Fibroblast of the conjunctiva (primary cell): ENCODE results near the gene SLC25A42.

Experiments used
- DNase-seq: peaks from one replicate; pipeline ENCODE4 v3.0.0-alpha.2; 2010; ENCODE audit warnings: low read depth

SLC25A42 gene

DNA sequence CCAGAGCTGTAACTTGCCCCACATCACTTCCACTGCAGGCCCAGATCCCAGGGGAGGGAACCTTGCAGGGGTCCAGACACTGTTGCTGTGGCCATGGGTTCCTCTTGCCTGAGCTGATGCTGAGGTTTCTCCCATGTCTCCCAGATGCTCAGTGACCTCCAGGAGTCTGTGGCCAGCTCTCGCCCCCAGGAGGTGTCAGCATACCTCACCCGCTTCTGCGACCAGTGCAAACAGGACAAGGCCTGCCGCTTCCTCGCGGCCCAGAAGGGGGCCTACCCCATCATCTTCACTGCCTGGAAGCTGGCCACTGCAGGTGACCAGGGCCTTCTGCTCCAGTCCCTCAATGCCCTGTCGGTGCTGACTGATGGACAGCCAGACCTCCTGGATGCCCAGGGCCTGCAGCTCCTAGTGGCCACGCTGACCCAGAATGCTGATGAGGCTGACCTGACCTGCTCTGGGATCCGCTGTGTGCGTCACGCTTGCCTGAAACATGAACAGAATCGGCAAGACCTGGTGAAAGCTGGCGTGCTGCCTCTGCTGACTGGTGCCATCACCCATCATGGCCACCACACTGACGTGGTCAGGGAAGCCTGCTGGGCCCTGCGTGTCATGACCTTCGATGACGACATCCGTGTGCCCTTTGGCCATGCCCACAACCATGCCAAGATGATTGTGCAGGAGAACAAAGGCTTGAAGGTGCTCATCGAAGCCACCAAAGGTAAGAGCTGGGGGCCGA is 12.1 kb upstream of the SLC25A42 start:
- no peak for DNase-seq

DNA sequence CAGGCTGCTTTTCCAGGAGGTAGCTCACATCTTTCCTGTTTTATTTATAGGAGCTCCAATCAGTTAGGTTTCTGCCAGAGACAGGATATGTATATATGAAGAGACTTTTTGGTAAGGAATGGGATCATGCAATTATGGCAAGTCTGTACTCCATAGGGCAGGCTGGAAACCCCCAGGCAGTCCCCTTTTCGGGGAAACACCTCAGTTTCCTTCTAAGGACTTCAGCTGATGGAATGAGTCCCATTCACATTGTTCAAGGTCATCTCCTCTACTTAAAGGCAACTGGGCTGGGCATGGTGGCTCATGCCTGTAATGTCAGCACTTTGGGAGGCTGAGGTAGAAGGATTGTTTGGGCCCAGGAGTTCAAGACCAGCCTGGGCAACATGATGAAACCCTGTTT is 10.9 kb upstream of the SLC25A42 start:
- DNase-seq: no peak

DNA sequence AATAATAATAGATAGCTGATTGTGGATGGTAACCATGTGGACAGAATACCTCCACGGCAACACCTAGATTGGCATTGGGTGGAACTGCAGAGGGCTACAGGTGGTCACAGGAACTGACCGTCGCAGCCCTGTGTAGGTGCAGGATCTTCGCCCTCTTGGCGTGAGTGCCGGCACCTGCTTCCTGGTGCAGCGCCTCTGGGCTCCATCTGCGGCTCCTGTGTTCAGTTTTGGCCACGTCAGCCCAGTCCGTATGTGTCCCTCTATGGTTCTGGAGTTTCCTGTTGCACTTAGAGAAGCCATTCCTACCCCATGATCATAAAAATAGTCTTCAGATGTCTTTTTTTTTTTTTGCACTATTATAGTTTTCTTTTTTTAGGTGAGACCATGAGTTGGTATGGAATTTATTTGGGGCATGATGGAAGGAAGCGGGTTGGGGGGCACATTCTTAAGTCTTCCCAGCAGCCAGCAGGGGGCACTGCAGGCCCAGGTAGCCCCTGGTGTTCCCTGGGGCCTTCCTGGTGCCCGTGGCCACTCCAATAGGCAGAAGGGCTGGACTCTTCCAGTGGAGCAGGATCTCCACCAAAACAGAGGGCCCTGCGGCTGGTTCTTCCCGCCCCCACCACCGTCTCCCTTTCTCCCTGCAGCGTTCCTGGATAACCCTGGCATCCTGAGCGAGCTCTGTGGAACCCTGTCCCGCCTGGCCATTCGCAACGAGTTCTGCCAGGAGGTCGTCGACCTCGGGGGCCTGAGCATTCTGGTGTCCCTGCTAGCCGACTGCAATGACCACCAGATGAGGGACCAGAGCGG is 10.1 kb upstream of the SLC25A42 start:
- peak; percentile 35 for DNase-seq

DNA sequence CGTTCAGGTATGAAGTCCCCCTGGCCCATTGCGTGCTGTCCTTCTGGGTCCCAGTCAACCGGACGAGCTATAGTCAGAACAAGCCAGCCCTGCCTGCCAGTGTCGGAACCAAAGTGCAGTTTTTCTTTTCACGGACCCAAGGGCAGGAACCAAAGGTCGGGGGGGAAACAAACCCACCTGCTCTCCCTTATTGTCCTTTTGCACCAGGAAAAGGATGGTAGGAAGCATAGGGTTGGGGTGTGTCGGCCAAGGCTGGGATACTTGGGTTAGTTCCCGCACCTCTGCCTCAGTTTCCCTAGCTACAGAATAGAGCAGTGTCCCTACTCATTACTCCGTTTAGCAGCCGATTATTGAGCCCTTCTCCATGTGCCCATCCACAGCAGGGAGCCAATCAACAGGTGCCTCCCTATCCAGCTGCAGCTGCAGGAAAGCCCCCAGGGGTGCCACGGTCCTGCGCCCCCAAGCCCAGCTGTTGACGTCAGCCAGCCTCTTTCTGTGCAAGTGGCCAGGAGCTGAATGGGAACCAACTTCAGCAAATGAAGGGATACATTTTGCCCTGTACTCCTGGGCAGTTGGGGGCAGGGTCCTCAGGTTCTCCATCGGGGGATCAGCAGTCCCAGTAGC is 9.4 kb upstream of the SLC25A42 start:
- no peak for DNase-seq

DNA sequence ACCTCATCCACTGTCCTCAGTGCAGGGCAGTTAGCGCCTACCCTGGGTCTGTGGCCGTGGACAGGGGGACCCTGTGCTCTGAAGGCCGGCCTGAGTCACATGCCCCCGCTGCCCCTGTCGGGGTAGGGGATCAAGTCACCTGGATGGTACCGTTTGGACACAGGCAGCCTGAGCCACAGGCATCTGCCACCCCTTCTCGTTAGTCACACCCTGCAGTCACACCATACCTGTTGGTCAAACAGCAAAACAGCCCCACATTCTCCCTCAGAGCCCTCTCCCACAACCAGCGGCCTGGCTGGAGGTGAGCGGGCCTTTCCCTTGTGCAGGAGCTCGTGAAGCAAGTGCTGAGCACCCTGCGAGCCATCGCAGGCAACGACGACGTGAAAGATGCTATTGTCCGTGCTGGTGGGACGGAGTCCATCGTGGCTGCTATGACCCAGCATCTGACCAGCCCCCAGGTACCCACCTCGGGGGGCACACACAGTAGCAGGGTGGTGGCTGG is 8.8 kb upstream of the SLC25A42 start:
- no peak for DNase-seq

DNA sequence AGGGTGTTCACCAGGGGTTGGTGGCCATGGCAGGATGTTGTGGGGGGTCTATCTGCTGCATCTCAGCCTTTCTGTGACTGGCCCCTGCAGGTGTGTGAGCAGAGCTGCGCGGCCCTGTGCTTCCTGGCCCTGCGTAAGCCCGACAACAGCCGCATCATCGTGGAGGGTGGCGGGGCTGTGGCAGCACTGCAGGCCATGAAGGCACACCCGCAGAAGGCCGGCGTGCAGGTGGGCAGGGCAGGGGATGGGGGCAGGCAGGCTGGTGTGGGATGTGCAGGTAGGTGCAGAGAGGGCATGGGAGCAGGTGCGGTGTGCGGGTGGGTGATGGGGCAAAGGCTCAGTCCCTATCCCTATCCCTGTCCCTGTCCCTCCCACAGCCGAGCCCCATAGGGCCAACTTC is 8.1 kb upstream of the SLC25A42 start:
- no peak for DNase-seq

DNA sequence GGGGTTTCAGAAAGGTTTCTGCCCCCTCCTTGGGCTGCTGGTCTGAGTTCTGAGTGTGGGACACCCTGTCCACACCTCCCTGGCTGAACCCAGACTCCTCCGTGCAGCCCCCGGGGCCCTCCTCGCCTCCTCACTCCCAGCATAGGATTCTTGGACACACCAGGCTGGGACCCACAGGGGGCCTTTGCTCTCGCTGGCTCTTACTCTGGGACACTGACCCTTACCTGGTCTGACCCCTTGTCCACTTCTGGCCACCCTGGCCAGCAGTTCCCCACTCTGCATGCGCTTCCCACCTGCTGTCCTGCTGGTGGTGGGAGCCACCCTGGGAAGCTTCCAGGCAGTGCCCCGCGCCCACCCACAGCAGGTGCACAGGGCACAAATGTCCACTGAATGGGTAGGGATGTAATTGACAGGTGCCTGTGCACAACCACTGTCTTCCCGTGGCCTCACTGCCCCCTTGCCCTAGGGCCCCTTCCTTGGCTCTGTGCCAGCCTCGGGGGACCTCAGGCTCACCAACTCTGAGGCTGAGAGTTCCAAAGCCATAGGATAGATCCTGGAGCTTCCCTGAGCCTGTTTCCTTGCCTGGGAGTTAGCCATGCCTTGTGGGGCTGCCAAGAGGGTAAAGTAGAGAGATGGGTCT is 7.0 kb upstream of the SLC25A42 start:
- DNase-seq: no peak

DNA sequence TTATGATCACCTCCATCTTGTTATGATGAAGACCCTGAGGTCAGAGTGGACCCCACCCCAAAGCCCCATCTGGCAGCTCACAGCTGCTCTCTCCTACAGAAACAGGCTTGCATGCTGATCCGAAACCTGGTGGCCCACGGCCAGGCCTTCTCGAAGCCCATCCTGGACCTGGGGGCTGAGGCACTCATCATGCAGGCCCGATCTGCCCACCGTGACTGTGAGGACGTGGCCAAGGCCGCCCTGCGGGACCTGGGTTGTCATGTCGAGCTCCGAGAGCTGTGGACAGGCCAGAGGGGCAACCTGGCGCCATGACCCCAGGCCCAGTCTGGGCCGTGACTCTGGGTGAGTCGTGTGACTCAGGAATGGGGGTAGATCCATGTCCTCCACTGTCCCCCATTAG is 6.5 kb upstream of the SLC25A42 start:
- no peak for DNase-seq

DNA sequence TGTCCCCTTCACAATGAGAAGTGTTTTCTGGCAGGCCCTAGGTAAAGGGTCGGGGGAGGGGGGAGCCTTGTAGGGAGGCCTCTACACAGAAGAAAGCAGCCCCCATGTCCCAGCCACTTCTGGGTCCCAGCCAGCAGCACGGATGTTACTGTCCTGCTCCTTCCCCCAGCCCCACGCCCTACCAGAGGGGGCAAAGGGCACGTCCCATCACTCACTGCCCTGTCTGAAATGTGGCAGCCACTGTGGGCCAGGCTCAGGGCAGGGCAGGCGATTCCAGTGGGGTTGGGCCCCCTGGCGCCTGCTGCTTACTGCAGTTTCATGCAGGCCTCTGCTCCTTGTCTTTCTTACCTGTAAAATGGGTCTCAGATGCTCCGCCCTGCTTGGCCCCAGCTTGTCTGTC is 6.1 kb upstream of the SLC25A42 start:
- DNase-seq: no peak

DNA sequence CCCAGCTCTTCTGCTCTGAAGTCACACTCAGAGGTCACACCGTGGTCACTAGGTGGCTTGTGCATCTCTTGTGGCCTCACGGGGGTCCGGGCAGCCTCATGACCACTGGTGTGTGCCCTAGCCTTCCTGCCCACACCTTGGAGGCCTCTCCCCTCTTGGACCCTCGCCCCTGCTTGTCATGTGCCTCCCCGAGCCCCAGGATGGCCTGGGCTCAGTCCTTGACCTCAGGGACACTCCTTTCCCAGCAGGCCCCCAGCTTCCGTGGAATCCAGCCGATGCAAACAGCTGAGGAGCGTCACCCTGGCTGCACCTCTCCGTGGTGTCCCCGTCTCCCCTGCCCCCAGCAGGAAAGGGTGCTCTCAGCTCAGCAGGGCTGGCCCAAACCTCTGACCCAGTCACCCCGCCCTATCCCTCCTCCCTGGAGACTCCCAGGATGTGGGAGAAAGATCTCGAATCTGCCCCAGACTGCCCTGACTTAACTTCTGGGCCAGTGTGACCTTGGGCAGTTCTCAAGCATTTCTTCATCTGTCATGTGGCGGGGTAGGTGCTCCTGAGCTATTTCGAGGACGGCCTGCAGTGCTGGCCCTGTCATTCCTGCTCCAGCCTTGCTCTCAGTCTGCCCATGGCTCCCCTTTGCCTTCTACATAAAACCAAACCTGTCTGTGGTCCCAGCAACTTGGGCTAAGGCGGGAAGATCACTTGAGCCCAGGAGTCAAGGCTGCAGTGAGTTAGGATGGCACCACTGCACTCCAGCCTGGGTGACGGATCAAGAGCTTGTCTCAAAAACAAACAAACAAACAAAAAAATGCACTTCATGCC is 4.6 kb upstream of the SLC25A42 start:
- DNase-seq: no peak

DNA sequence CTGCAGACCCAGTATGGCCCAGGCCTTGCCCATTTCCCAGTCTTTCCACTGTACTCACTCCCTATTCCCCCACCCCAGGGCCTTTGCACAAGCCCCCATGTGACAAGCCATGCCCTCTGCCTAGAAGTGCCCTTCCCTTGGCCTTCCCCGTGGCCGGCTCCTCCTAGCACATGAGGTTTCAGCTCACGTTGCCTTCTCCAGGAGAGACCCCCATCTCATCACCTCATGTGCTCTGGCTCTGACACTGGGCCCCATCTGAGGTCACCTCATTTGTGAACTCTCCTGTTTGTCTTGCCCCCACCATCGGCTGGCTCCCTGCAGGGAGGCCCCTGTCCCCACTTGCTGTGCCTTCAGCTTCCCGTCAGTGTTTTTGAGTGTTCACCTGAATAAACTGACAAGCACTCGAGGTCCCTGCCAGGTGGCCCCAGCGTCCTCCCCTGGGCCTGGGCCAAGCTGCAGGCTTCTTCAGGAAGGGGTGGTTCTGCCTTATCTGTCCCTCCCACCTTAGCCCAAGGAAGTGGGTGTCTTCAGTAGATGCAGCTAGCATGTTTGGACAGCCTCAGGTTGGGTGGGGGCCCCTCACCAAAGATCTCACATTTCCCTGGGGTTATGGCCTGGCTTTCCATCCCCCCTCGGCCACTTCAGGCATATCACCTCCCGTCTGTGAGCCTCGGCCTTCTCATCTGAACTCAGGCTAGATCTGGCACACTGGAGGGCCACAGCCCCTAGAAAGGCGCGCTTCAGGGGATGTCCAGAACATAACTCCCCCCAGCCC is 3.8 kb upstream of the SLC25A42 start:
- DNase-seq: no peak

DNA sequence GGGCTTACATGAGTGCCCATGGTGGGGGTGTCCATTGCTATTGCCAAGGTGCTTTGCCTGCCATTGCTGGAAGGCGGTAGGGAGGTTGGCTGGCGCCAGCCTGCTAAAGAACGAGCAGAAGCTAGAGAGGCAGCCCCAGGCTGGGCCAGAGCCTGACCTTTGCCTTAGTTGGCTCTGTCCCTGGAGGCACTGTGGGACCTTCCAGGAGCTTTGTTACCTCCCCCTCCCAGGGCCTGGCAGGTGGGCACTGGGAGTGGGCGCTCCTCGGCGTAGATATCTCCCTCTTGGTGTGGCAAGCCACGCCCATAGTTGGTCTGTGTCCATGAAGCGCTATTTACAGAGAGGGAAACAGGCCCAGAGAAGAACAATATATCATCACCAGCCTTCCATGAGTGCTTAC is 2.3 kb upstream of the SLC25A42 start:
- no peak for DNase-seq

DNA sequence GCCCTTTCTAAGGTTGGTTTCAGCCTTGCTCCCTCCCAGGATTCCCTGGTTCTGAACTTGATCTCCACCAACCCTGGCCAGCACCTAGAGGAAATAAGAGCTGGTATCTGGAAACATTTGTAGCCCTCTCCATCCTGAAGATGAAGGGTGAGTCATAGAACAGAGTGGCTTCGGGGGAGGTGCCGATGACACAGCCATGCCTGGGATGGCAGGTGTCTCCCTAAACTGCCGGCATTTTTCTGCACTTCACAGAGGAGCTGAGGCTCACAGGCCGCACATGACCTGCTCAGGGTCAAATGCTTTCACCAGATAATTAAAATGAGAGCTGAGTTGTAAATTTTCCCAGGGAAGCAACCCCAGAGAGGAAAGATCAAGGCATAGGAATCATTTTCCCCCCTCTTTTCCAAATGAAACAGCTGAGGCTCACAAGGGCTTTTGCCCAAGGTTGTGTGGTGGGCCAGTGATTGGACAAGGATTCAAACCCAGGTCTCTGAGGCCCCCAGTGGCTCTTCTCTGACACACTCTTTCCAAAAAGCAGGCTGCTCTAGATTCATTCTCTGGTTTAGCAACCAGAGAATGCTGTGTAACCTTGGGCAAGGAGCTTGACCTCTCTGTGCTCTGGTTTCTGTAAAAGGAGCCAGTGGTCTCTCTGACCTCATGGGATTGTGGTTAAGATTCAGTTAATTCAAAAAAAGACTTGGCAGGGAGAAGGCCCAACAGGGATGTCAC is 1.2 kb upstream of the SLC25A42 start:
- no peak for DNase-seq

DNA sequence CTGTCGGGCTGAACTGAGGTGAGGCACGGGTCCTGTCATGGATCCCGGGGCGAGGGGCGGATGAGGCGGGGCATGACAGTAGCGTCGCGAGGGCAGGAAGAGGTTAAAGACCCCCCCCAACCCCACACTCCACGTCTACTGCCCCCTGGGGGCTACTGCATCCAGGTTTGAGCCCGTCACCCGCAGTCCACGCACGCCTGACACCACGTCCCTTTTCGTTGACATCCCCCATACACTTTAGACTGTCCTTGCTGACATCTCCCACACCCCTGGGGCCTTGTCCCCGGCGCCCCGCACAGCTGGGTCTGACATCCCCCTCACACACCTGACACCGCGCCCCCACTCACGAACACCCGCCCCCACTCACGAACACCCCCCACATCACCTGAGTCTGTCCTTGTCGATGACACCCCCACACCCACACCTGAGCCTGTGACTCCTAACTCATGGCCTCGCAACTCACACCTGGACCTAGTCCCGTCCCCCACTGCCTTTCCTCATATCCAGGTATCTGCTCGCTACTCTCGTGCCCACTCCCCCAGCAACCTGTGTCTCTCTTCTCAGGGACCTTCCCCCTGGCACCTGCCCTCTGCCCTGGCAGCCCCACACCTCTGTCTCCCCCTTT is 416 bp downstream of the SLC25A42 start:
- DNase-seq: no peak

DNA sequence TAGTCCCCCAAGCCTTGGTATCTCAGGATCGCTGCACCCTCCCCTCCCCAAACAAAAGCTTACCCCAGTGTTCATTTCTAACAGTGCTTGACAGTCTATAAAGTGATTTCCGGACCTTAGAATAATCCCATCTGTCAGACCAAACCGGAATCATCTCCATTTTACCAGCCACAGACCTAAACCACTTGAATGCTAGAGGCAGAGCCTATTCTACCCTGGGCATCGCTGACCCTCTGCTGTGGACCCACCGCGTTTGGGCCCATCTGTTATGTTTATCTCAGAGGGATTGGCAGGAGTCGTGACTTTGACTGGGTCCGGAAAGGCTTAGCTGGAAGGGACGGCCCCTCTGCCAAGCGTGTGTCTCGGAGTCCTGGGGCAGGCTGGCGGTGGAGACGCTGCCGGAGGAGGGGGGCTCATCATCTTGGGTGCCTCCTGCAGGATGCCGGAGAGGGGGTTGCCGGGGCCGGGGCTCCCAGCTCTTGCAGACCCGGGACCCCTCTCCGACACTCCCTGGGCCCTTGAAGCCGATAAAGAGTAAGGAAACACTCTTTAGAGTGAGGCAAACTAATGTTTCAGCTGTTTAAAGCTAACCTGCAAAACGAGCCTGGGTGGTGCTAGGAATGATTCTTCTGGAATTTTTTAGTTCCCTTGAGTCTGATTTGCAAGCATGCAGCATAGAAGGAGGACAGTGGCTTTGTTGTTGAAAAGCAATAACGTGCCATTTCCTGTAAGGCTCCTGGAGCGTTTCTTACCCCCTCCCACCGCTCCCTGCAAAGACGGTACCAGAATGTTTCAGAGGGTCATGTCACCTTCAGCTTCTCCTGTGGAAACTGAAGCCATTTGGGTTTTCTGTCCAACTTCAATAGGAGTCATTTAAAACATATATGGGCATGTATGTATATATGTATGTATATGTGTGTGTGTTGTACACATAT is 1.3 kb downstream of the SLC25A42 start:
- no peak for DNase-seq

DNA sequence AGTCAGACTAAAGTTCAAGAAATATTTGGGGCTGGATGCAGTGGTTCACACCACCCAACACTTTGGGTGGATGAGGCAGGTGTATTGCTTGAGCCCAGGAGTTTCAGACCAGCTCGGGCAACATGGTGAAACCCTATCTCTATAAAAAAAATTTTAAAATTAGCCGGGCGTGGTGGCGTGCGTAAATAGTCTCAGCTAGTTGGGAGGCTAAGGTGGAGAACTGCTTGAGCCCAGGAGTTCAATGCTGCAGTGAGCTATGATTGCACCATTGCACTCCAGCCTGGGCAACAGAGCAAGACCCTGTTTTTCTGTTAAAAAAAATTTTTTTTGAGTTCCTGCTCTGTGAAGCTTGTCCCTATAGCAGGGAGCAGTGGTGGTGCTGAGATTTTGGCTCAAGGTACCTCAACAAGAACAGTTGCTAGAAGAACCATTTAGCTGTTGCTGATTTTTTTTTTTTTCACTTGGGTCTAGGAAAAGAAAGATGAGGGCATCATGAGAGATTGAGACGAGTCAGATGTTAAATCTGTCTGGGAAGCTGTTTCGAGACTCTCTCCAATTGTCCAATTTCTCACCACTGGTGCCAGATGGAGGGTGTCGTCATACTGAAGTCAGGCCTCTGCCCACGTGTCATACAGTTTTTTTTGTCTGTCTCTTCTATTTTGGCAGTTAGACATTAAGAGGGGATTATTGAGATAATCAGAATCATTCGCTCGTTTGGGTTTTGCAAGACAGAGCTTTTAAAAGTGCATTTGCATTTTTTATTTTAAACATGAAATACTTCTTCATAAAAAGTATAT is 3.7 kb downstream of the SLC25A42 start:
- DNase-seq: peak; percentile 32
